ENCODE results near the gene CHID1.
A peak's percentile ranks its signal among the peaks of the same experiment; 100 is the strongest.

Gene CHID1

DNA sequence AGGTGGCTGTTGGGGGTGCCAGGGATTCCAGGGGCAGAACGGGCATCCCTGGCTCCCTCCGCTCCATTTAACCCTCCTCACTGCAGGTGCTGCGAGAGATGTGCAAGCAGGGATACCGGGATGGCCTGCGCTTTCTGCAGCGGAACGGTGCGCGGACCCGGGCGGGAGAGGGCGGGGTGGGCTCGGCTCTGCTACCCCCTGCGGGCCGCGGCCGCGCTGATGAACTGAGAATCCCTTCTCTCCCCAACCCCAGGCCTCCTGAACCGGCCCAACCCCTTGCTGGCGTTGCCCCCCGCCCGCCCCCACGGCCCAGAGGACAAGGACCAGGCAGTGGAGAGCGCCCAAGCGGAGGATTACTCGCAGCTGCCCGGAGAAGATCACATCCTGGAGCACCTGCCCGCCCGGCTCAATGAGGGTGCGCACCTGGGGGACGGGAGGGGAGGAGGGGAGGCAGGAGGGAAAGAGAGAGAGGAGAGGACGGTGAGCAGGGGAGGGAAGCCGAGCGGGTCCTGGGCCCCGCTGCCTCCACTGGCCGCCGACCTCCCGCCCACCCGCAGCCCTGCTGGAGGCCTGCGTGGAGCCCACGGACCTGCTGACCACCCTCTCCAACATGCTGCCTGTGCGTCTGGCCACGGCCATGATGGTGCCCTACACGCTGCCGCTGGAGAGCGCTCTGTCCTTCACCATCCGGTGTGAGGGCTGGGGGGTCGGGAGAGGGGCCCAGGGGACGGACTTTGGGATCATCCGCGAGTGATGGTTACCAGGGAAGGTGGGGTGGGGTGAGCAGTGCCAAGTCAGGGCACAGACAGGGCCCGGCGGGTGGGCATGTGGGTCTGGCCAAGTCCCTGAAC lies 86.9 kb downstream of the CHID1 start:
- Histone ChIP-seq H3K4me3 (no peak overlapping the region), H3K27ac (no peak overlapping the region)
- DNase-seq (ENCODE audit: low spot score), result no peak
- TF ChIP-seq, protein P1, sequence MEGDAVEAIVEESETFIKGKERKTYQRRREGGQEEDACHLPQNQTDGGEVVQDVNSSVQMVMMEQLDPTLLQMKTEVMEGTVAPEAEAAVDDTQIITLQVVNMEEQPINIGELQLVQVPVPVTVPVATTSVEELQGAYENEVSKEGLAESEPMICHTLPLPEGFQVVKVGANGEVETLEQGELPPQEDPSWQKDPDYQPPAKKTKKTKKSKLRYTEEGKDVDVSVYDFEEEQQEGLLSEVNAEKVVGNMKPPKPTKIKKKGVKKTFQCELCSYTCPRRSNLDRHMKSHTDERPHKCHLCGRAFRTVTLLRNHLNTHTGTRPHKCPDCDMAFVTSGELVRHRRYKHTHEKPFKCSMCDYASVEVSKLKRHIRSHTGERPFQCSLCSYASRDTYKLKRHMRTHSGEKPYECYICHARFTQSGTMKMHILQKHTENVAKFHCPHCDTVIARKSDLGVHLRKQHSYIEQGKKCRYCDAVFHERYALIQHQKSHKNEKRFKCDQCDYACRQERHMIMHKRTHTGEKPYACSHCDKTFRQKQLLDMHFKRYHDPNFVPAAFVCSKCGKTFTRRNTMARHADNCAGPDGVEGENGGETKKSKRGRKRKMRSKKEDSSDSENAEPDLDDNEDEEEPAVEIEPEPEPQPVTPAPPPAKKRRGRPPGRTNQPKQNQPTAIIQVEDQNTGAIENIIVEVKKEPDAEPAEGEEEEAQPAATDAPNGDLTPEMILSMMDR (IDR thresholded peaks at IDR 0.05), result no peak

DNA sequence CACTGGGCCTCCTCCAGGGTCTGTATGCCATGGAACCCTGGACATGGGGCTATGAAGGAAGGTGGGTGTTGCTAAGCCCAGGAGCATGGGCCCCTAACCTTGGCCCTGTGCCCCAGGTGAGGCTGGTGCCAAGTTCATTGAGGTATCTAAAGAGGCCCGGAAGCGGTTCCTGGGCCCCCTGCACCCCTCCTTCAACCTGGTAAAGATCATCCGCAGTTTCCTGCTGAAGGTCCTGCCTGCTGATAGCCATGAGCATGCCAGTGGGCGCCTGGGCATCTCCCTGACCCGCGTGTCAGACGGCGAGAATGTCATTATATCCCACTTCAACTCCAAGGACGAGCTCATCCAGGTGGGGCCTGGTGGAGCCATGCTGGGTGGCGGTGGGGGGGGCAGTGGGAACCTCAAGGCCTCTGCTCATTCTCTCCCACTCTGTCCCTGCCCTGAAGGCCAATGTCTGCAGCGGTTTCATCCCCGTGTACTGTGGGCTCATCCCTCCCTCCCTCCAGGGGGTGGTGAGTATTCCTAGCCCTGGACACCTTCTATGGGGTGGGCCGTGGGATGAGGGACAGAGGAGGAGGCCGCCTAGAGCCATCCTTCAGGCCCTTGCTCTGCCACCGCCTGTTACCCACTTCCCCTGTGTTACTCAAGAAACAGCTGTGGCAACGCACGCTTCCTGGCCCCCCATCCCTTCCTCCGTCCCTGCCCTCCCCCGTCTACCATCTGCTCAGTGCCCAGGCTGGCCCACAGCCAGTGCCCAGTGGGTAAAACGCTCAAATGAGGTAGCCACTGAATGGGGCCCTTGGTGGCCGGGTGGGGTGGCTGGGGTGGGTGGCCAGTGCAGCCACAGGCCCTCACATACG lies 88.9 kb downstream of the CHID1 start:
- DNase-seq (ENCODE audit: low spot score), result no peak
- TF ChIP-seq, protein P1 (IDR thresholded peaks at IDR 0.05), result no peak
- peak overlapping the region; percentile 93 to 99 for H3K27ac ChIP-seq
- peak overlapping the region; percentile 91 for H3K4me3 ChIP-seq

DNA sequence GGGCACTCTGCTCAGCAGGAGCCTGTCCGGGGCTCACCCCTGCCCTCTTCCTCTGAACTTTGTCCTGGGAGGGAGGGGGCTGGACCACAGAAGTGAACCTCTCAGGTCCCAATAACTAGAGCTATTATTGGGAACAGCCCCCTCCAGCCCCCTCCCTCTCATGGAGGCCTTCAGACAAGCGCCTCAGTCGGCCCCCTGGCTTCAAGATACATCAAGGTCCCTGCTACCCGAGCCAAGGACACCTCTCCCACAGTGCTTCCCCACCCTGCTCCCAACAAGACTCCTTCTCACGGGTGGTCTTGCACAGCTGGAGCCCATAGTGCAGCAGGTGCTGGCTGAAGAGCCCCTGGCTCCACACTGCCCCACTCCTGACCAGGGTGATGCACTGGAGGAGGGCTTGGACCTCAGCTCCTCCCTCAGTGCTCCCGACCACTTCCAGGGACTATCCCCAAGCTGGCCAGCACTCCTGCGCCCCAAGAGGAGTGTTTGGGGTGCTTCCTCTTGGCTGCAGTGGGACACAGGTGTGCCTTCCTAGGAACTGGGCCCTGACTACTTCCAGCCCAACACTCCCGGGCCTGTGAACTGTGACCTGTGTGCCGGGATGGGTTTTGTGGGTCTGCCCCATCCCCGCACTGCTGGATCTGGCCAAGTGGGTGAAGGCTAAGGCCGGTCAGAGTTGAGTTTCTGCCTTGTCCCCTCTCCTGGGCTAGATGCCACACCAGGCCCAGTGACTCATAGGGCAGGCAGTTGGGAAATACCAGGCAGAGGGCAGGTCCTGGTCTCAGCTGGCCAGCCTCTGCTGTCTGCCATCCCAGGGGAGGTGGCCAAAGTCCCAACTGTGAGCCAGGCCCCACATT lies 89.7 kb downstream of the CHID1 start:
- Histone ChIP-seq H3K4me3 (peak overlapping the region; percentile 91), H3K27ac (peak overlapping the region; percentile 93 to 99)
- TF ChIP-seq, protein P1 (IDR thresholded peaks at IDR 0.05), result no peak
- DNase-seq (ENCODE audit: low spot score), result peak; percentile 97

DNA sequence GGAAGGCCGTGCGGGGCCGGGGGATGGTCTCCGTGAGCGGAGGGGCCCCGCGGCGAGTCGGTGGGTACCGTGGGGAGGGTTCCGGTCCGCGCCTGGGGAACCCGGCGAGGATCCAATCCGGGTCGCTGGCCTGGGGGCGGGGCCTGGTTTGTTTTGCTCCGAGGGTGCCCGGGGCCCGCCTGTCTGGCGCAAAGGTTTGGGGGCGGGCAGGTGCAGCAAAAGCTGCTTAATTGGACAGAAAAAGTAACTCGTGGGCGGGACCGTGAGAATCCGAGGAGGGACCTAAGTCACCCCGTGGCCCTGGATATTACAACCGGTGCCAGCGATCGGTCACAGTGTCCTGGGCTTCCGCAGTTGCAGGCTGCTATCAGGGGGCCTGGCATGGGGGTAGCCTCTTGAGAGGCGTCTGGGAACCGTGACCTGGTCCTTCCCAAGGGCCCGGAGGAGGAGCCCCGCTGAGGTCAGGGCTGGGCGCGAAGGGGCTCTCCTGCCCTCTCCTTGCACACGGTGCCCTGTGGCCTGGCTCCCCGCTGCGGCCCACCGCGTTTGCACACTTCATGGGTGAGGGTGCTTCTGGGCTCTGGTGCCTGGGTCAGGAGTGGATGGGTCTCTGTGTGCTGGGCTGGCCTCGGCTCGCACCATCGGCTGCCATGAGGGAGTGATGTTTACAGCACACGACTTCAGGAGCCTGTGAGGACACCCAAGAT lies 90.5 kb downstream of the CHID1 start:
- TF ChIP-seq, protein P1 (IDR thresholded peaks at IDR 0.05), result no peak
- DNase-seq (ENCODE audit: low spot score), result peak; percentile 96
- peak overlapping the region; percentile 93 to 99 for H3K27ac ChIP-seq
- peak overlapping the region; percentile 91 for H3K4me3 ChIP-seq

DNA sequence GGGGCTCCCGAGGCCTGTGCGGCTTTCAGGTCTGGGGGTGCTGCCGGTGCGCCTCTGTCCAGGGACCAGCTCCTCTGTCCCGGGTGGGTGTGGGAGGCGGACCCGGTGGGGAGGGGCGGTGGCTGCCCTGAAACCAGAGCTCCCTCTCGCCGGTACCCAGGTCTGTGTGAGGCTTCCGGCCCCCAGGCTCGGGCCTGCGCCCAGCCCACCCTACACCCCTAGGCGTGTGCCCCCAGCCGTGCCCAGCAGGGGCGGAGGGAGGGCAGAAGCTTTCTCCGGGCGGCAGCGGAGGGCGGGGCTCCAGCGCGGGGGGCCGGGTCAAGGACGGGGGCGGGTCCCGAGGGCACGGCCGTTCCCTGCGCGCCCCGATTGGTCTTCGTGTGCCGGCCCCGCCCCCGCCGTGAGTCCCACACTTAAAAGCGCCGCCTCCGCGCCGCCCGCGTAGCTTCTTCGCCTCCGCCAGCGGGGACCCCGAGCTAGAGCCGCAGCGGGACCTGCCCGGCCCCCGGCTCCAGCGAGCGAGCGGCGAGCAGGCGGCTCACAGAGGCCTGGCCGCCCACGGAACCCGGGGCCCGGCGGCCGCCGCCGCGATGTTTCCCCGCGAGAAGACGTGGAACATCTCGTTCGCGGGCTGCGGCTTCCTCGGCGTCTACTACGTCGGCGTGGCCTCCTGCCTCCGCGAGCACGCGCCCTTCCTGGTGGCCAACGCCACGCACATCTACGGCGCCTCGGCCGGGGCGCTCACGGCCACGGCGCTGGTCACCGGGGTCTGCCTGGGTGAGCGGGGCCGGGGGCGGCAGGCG lies 91.3 kb downstream of the CHID1 start:
- peak; percentile 93 for DNase-seq (ENCODE audit: low spot score)
- TF ChIP-seq, protein P1 (IDR thresholded peaks at IDR 0.05), result no peak
- H3K27ac ChIP-seq, result peak overlapping the region; percentile 93 to 99
- H3K4me3 ChIP-seq, result peak overlapping the region; percentile 91
